HG03064 (cell line): Measurements from ENCODE around the gene KRTAP10-5.
"Not testable (repeated sequence)": the region's sequence is repeated elsewhere in the genome, so short reads cannot be mapped to it uniquely, and the experiment has no call there.

Experiments
- ATAC-seq: cut with Tn5 transposase; IDR thresholded peaks from one replicate; pipeline ENCODE4 v1.9.1; 2021; ENCODE audit warnings: low read depth; ENCODE audit not compliant: unreplicated experiment

Gene KRTAP10-5, protein sequence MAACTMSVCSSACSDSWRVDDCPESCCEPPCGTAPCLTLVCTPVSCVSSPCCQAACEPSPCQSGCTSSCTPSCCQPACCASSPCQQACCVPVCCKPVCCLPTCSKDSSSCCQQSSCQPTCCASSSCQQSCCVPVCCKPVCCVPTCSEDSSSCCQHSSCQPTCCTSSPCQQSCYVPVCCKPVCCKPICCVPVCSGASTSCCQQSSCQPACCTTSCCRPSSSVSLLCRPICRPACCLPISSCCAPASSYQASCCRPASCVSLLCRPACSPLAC

GRCh38 chr21:44580231-44580821 lies at the start of gene KRTAP10-5:
Gene KRTAP10-5, minus strand, starts transcription at chr21:44580604. Its CDS starts 26 bp downstream, at chr21:44580578.
- not testable (repeated sequence) for ATAC-seq

- no peak for ATAC-seq
Observed at GRCh38 chr21:44628707-44629391, 48.4 kb upstream of the KRTAP10-5 start.

- not testable (repeated sequence) for ATAC-seq
Observed at GRCh38 chr21:44627831-44628233, 47.4 kb upstream of the KRTAP10-5 start.

DNA sequence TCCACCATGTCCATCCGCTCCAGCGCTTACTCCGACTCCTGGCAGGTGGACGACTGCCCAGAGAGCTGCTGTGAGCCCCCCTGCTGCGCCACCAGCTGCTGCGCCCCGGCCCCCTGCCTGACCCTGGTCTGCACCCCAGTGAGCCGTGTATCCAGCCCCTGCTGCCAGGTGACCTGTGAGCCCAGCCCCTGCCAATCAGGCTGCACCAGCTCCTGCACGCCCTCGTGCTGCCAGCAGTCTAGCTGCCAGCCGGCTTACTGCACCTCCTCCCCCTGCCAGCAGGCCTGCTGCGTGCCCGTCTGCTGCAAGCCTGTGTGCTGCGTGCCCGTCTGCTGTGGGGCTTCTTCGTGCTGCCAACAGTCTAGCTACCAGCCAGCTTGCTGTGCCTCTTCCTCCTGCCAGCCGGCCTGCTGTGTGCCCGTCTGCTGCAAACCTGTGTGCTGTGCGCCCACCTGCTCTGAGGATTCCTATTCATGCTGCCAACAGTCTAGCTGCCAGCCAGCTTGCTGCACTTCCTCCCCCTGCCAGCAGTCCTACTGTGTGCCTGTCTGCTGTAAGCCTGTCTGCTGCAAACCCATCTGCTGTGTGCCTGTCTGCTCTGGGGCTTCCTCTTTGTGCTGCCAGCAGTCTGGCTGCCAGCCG lies 46.9 kb upstream of the KRTAP10-5 start:
- not testable (repeated sequence) for ATAC-seq

DNA sequence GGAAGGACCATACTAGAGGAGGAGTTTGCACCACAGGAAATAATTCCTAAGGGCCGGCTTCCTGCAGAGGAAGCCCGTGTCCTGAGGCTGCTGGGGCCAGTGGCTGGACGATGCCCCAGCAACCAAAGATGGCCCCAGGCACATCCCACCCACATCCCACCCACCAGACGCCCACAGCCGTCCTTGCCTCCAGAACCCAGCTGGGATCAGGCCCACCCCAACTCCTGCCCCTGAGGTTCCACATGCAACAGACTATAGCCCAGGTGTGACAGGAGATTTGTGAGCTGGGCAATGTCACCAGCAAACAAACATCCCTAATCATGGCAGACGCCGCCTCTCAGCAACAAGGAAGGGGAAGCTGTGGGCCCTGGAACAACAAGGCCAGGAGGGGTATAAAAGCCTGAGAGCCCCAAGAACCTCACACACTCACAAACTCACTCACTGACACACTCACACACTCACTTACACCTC lies 46.3 kb upstream of the KRTAP10-5 start, which contains the start of gene KRTAP10-9:
TSS of gene KRTAP10-9 (plus strand) at position 421 of the 471 bp plus-strand sequence. CDS start 79 bp downstream, outside the sequence.
- ATAC-seq: no peak

GRCh38 chr21:44626262-44626661 lies 45.9 kb upstream of the KRTAP10-5 start:
- ATAC-seq: no peak

DNA sequence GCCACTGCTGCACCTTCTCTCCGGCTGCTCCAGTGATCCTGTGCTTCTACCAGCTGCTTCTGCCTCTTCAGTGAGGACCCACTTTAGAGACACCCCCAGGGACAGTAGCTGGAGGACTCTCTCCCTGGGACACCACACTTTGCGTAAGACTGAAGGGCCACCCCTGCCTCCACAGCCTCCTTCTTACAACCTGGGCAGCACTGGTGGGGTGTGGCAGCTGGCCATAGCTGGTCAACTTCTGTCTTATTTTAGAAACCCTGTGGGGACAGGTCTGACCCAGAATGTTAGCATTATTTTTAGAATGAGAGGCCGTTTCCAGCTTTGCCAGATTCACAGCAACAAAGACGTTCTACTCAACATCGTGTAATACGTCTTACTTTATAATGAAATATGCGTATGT lies 45.4 kb upstream of the KRTAP10-5 start:
- ATAC-seq: no peak

- ATAC-seq: no peak
Observed at GRCh38 chr21:44623575-44623974, 43.2 kb upstream of the KRTAP10-5 start.

DNA sequence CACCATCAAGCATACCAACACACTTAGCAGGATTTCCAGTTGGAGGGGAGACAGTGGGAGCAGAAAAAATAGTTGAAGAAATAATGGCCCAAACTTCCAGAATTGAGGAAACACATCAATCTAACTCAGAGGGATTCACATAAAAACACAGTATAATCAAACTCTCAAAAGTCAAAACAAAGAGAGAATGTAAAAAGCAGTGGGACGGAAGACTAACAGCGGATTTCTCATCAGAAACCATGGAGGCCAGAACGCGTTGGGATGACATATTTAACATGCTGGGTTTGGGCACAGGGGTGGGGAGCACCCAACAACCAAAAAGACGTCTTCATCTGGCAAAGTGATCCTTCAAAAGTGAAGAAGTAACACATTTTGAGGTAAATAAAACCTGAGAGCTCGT lies 39.5 kb upstream of the KRTAP10-5 start:
- ATAC-seq: no peak

DNA sequence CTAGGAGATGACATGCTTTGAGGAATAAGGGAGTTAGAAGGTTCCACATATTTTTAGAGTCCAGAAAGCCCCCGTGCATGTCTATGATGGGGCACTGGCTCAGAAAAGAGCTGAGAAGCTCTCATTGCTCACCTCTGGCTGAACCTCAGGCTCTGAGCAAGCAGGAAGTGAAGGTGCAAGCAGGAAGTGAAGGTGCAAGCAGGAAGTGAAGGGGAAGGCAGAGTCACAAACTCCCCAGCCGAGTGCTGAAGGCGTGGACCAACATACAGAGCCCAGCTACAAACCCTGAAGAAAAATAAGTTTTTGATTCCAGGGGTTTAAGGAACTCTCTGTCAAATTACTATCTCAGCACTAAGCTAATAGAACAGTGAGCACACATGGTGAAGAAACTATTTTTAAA lies 38.5 kb upstream of the KRTAP10-5 start:
- no peak for ATAC-seq

DNA sequence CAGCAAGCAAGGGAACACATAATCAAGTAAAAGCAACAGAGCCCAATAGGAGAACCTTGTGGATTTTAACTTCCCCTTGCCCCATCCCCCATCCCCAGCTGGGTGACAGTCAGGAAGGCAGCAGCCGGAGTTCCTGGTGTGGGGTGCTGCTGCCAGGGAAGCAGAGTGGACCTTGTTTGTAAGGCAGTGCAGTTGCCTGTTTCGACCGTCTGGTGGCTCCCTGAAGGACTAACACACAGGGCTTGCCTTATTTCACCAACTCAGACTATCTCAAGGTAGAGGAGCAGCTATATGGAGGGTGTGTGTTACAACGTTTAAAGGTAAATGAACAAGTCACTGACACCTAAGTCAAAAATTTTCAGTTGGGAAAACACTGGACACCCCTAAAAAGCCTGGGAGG lies 38.1 kb upstream of the KRTAP10-5 start:
- ATAC-seq: no peak

DNA sequence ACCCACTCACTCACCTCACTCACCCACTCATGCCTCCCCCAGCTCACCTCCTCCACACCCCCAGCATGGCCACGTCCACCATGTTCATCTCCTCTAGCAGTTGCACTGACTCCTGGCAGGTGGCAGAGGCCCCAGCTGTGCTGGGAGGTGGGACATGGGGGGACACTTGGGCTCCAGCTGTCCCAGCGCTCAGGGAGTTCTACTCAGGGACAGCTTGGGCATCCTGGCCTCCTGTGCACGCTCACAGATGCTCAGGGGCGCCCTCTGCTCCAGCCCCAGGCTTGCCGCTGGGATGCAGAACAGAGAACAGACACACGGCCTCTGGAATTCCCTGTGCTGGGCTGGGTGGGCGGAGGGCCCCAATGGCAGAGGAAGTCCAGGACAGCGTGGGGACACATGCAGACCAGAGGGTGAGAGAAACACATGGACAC lies 36.7 kb upstream of the KRTAP10-5 start:
- no peak for ATAC-seq

GRCh38 chr21:44616591-44616926 lies 36.2 kb upstream of the KRTAP10-5 start:
- no peak for ATAC-seq

DNA sequence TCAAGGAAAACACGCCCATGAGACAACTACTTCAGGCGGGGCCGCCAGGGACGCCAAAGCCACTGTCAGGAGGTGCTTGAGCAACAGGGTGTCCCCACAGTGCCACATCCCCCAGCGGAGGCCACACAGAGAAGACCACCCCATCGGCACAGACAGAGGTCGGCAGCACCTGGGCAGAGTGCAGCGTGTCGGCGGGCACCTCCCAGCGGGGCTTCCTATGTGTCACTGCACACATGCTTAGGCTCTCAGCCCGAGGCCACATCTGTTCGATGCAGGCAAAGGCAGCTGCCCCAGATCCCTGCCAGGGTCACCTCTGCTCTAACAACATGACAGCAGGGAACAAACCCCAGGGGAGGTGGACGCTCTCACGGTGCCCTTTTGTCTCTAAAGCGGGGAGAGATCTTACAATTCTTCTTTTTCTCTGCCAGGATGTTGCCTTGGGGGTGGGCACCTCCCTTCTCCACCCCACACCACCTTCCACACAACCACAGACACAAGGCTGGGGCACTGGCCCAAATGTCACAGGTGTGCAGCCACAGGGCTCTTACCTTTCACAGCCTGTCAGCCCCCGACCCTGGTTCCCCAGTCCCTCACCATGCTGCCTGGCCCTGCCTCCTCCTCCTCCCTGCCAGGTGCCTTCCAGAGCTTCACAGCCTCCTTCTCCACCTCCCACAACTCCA lies 35.6 kb upstream of the KRTAP10-5 start:
- ATAC-seq: no peak

DNA sequence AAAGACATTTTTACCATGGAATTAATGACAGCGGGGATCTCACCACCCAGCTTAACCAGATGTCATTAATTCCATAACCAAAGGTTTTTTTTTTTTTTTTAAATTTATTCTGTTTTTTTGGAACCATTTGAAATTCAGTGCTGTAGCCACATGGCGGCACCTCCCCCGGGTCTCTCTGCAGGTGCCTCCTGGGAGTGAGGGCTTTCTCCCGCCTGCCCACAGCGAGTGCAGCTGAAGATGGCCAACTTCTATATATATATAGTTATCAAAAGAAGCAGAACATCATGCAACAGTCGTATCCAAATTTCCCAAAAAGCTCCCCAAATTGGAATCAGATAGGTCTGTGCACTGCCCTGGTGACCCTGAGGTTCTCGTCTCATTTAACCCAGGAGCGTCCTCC lies 35.1 kb upstream of the KRTAP10-5 start:
- ATAC-seq: no peak

- no peak for ATAC-seq
Observed at GRCh38 chr21:44614961-44615391, 34.6 kb upstream of the KRTAP10-5 start.

DNA sequence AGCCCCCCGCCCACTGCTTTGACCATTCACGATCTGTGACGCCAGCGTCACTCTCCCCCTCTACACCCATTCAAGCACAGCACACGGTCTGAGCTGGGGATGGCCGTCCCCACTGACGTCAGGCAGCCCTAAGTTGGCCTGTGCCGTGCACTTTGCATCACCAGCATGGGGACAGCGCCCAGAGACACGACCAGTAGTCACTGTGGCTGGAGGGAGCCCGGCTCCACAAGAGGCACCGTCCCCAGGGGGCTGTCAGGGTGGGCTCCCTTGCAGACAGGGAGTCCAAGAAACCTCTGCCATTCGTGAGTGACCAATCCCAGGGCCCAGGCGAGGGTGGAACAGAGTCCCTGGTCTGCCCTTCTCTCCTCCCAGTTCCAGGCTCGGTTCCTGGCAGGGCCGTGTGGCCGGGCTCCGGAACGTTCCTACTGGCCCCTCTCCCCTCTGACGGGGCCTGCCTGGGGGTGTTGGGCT lies 33.8 kb upstream of the KRTAP10-5 start:
- no peak for ATAC-seq

- ATAC-seq: no peak
Observed at GRCh38 chr21:44613386-44614155, 33.2 kb upstream of the KRTAP10-5 start.

DNA sequence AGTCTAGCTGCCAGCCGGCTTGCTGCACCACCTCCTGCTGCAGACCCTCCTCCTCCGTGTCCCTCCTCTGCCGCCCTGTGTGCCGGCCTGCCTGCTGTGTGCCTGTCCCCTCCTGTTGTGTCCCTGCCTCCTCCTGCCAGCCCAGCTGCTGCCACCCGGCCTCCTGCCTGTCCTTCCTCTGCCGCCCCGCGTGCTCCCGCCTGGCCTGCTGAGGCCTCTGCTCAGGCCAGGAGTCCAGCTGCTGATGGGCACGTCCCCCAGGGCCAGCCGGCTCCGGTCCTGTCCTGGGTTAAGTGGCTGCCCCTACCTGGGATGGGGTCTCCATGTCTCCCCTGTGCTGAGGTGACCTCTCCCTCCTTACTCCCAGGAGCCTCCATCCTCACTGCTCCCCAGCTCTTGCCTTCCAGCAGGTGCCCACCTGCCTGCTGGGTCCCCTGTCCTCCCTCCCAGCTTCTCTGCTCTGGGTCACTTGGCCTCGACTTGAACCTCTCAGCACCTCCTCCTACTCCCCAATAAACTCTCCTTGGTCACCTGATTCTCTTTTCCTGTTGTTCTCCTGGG lies 32.3 kb upstream of the KRTAP10-5 start:
- ATAC-seq: no peak
